HFFc6 (cell line): Measurements from ENCODE around the gene FGD6. TPM values are rescaled to one million over a fixed set of nuclear protein-coding genes. Genes with fewer than 3 reads are reported as not detected.

Source experiments
- DNase-seq: peaks from one replicate; pipeline ENCODE4 v3.0.0-alpha.2; 2018
- H3K27ac Mint-ChIP-seq: 2 replicates; pipeline ENCODE4 v1.8.0; 2020; ENCODE audit warnings: mild to moderate bottlenecking, mixed read lengths
- H3K27me3 Mint-ChIP-seq: 2 replicates; pipeline ENCODE4 v1.8.0; 2021; ENCODE audit warnings: mild to moderate bottlenecking, moderate library complexity, mixed read lengths; ENCODE audit not compliant: insufficient read depth
- H3K36me3 Mint-ChIP-seq: 2 replicates; pipeline ENCODE4 v1.8.0; 2021; ENCODE audit warnings: low read depth, mixed read lengths
- H3K4me1 Mint-ChIP-seq: 2 replicates; pipeline ENCODE4 v1.8.0; 2020; ENCODE audit warnings: low read depth, mixed read lengths
- H3K4me3 Mint-ChIP-seq: 2 replicates; pipeline ENCODE4 v1.8.0; 2020; ENCODE audit warnings: mild to moderate bottlenecking, moderate library complexity, mixed read lengths
- H3K9me3 Mint-ChIP-seq: 2 replicates; pipeline ENCODE4 v1.8.0; 2020; ENCODE audit warnings: mild to moderate bottlenecking, mixed read lengths
- CTCF ChIP-seq: fragments of 200-600 bp; sonication (generic); IDR thresholded peaks from 2 replicates; pipeline ENCODE4 v1.5.0; 2021; ENCODE audit warnings: antibody characterized with exemption, mild to moderate bottlenecking
- total RNA-seq, 6 experiments: library from RNA; stranded (reverse); fragmentation: NEBNext Ultra II Directional; extraction: Animal tissue kit (Norgen Biotek cat#: 25700); gene quantifications; 2 replicates in 1 of 6; 3 replicates in 5 of 6; pipeline ENCODE4 v1.2.3, GENCODE V29; 2021

FGD6 gene
- total RNA-seq, 6 experiments from 2014 or later, result 5.5 to 6.6 (median 6.0) TPM

GRCh38 chr12:95259368-95259767 is 42.1 kb upstream of the FGD6 start:
- no peak for DNase-seq
- Mint-ChIP-seq H3K27ac (no peak overlapping the region), H3K27me3 (no peaks in the 10 kb centered on the region), H3K9me3 (no peaks in the 10 kb centered on the region), H3K4me1 (peaks cover 33% of the 10 kb centered on the region), H3K36me3 (peaks cover 46% of the 10 kb centered on the region), H3K4me3 (no peak overlapping the region)
- TF ChIP-seq CTCF, result no peak

GRCh38 chr12:95258803-95259202 is 41.5 kb upstream of the FGD6 start:
- Mint-ChIP-seq H3K9me3 (no peaks in the 10 kb centered on the region), H3K4me3 (no peak overlapping the region), H3K27me3 (no peaks in the 10 kb centered on the region), H3K4me1 (peaks cover 33% of the 10 kb centered on the region), H3K36me3 (peaks cover 46% of the 10 kb centered on the region), H3K27ac (no peak overlapping the region)
- TF ChIP-seq CTCF, result no peak
- no peak for DNase-seq

DNA sequence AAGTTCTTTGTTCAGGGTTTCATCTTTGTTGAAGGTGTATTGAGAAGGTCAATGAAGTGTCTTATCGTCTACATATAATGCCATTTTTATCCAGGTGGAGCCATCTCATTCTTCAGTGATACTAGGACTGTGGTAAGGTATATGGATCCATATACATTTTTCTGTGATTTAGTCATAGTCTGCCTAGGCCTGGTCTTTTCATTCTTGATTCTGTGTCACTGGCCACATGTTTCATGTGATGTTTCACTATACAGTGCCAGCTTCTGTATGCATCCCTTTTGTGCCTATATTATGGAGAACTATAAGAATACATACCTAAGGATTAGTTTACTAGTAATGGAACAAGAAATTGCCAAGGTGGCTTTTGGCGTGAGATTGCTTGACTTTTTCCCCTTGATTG is 40.9 kb upstream of the FGD6 start:
- no peak overlapping the region for H3K27ac Mint-ChIP-seq
- no peak for TF ChIP-seq CTCF
- H3K27me3 Mint-ChIP-seq, result no peaks in the 10 kb centered on the region
- H3K36me3 Mint-ChIP-seq, result peaks cover 50% of the 10 kb centered on the region
- H3K4me3 Mint-ChIP-seq, result no peak overlapping the region
- H3K9me3 Mint-ChIP-seq, result no peaks in the 10 kb centered on the region
- H3K4me1 Mint-ChIP-seq, result peaks cover 32% of the 10 kb centered on the region
- DNase-seq, result no peak

- Mint-ChIP-seq H3K27me3 (no peaks in the 10 kb centered on the region), H3K27ac (peak overlapping the region; percentile 14; the same call in 1 of the 2 replicates), H3K4me3 (no peak overlapping the region), H3K9me3 (no peaks in the 10 kb centered on the region), H3K4me1 (peaks cover 26% of the 10 kb centered on the region), H3K36me3 (peaks cover 46% of the 10 kb centered on the region)
- TF ChIP-seq CTCF, result no peak
- DNase-seq, result no peak
Measured at GRCh38 chr12:95257541-95257940, 40.3 kb upstream of the FGD6 start.

DNA sequence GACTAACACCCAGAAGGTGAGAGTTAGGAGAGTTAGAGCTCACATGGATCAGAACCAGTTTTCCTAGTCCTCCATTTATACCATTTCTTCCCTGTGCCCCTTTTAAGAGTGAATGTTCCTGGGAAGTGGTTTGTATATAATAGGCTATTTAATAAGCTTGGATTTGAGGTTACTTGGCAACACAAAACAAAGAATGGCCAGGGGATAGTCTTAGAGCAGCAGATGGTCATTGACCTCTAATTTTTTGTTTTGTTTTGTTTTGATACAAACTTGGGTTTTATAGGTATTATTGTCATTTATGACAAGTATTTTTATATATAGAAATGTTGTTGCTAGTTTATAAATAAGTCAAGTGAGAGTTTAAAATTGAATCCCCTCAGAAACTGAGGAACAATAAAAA is 36.1 kb upstream of the FGD6 start:
- Mint-ChIP-seq H3K27me3 (no peaks in the 10 kb centered on the region), H3K4me1 (peaks cover 25% of the 10 kb centered on the region), H3K27ac (no peak overlapping the region), H3K4me3 (no peak overlapping the region), H3K9me3 (no peaks in the 10 kb centered on the region), H3K36me3 (peaks cover 42% of the 10 kb centered on the region)
- no peak for TF ChIP-seq CTCF
- DNase-seq, result no peak
